ENCODE data around the gene MRPS2.

DNA sequence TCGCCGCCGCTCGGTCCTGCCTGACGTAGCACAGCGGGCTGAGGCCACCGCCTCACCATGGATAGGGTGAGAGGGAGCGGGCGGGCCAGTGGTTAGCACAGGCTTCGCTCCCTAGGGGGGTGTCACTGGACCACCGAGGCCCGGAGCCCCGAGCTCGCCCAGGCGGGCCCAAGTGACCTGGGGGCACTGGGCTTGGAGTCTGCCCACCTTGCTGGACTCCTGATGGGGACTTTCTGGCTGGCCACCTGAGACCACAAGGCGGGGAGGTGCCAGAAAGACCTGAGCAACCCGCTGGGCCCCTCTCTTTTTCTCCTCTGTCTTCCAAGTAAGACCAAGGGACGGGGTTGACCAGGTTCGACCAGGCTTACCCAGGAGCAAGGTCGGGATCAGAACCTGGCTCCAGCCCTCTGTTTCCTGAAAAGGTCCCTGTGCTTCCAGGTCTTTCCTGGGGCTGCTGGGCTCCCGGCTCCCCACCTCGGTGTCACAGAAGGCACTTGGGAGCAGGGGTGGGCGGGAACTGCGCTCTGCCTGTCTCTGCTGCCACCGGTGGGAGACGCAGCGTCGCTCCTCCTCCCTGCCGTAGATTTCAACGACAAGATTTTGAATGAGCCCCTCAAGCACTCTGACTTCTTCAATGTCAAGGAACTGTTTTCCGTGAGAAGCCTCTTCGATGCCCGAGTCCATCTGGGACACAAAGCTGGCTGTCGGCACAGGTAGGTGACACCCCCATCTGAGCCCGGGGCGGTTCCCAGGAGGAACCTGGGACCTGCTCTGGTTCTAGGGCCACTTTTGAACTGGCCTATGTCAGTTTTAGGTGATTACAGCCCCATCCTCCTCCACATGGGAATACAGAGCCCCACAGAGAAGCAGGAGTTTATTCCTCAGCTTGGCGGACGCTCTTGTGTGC, 1.0 kb downstream of the MRPS2 start:
- TF ChIP-seq, protein P1, sequence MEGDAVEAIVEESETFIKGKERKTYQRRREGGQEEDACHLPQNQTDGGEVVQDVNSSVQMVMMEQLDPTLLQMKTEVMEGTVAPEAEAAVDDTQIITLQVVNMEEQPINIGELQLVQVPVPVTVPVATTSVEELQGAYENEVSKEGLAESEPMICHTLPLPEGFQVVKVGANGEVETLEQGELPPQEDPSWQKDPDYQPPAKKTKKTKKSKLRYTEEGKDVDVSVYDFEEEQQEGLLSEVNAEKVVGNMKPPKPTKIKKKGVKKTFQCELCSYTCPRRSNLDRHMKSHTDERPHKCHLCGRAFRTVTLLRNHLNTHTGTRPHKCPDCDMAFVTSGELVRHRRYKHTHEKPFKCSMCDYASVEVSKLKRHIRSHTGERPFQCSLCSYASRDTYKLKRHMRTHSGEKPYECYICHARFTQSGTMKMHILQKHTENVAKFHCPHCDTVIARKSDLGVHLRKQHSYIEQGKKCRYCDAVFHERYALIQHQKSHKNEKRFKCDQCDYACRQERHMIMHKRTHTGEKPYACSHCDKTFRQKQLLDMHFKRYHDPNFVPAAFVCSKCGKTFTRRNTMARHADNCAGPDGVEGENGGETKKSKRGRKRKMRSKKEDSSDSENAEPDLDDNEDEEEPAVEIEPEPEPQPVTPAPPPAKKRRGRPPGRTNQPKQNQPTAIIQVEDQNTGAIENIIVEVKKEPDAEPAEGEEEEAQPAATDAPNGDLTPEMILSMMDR (IDR thresholded peaks at IDR 0.05) = no peak
- no peak for TF ChIP-seq POLR2A (IDR thresholded peaks at IDR 0.05)
